ENCODE measurements around the gene PCARE. TPM values are rescaled to one million over a fixed set of nuclear protein-coding genes. Genes with fewer than 3 reads are reported as not detected.
A peak's percentile ranks its signal among the peaks of the same experiment; 100 is the strongest.

PCARE gene
- total and polyA plus RNA-seq, 2 experiments from 2014 or later: not detected

- H3K4me3 ChIP-seq: no peak overlapping the region
- H3K27ac ChIP-seq: no peak overlapping the region
- no peaks in the 10 kb centered on the region for H3K27me3 ChIP-seq (replicated peaks; ENCODE audit: insufficient read depth)
- H3K9me2 ChIP-seq (ENCODE audit: insufficient read depth): no peaks in the 10 kb centered on the region
- H3K9me3 ChIP-seq (ENCODE audit: low read depth): no peaks in the 10 kb centered on the region
- no peaks in the 10 kb centered on the region for H4K20me1 ChIP-seq (ENCODE audit: insufficient read depth)
- 0 out of 2 replicates have a peak, but pooled peaks cover 5% of the 10 kb centered on the region for H3F3A ChIP-seq (ENCODE audit: insufficient read depth)
- no peak for TF ChIP-seq EZH2phosphoT487 (IDR thresholded peaks at IDR 0.05; ENCODE audit: insufficient read depth, low read depth)
- TF ChIP-seq EZH2 (IDR thresholded peaks at IDR 0.05; ENCODE audit: insufficient read depth, poor library complexity, severe bottlenecking): no peak
- no peak overlapping the region for H3K4me2 ChIP-seq (ENCODE audit: unreplicated experiment)
- WGBS, 2 experiments (ENCODE audit: low coverage in 1 of 2, low lambda C conversion rate in 2 of 2, missing lambda C conversion rate in 2 of 2): 39 to 49% methylated on average over 7 to 8 of the region's 8 CpGs
- H2AFZ ChIP-seq: no peak overlapping the region
- no peaks in the 10 kb centered on the region for H3K79me2 ChIP-seq (ENCODE audit: insufficient read depth)
- DNase-seq: peak; percentile 68
- in situ Hi-C loops (cut with MboI): no loop called here
- H3K4me1 ChIP-seq (ENCODE audit: insufficient read depth): peaks cover 13% of the 10 kb centered on the region; the same call in 1 of the 2 replicates
- H3K36me3 ChIP-seq (ENCODE audit: low read depth): no peaks in the 10 kb centered on the region
- H3K9ac ChIP-seq: no peak overlapping the region
These were observed 8.0 kb downstream of the PCARE start for GRCh38 chr2:29066271-29066860.

- H3K9me2 ChIP-seq (ENCODE audit: insufficient read depth): no peaks in the 10 kb centered on the region
- H3K36me3 ChIP-seq (ENCODE audit: low read depth): no peaks in the 10 kb centered on the region
- in situ Hi-C loops (cut with MboI): no loop called here
- peaks cover 13% of the 10 kb centered on the region; the same call in 1 of the 2 replicates for H3K4me1 ChIP-seq (ENCODE audit: insufficient read depth)
- H4K20me1 ChIP-seq (ENCODE audit: insufficient read depth): no peaks in the 10 kb centered on the region
- H3K27me3 ChIP-seq (replicated peaks; ENCODE audit: insufficient read depth): no peaks in the 10 kb centered on the region; the same call in 1 of the 2 replicates
- no peak for DNase-seq
- no peaks in the 10 kb centered on the region for H3K79me2 ChIP-seq (ENCODE audit: insufficient read depth)
- H3F3A ChIP-seq (ENCODE audit: insufficient read depth): 0 out of 2 replicates have a peak, but pooled peaks cover 5% of the 10 kb centered on the region
- no peak overlapping the region for H3K4me3 ChIP-seq
- H3K9ac ChIP-seq: no peak overlapping the region
- H3K9me3 ChIP-seq (ENCODE audit: low read depth): no peaks in the 10 kb centered on the region
- H3K27ac ChIP-seq: no peak overlapping the region
- 39 to 44% methylated on average over 10 of the region's 10 CpGs for WGBS, 2 experiments (ENCODE audit: low coverage in 1 of 2, low lambda C conversion rate in 2 of 2, missing lambda C conversion rate in 2 of 2)
- 0 out of 2 replicates have a peak overlapping the region, but pooled peaks have one; percentile 45 for H2AFZ ChIP-seq
- TF ChIP-seq EZH2phosphoT487 (IDR thresholded peaks at IDR 0.05; ENCODE audit: insufficient read depth, low read depth) (no peak), EZH2 (IDR thresholded peaks at IDR 0.05; ENCODE audit: insufficient read depth, poor library complexity, severe bottlenecking) (no peak)
- H3K4me2 ChIP-seq (ENCODE audit: unreplicated experiment): no peak overlapping the region
These were observed 9.1 kb downstream of the PCARE start for GRCh38 chr2:29065068-29065811.

- TF ChIP-seq EZH2phosphoT487 (IDR thresholded peaks at IDR 0.05; ENCODE audit: insufficient read depth, low read depth) (no peak), EZH2 (IDR thresholded peaks at IDR 0.05; ENCODE audit: insufficient read depth, poor library complexity, severe bottlenecking) (no peak)
- no peaks in the 10 kb centered on the region for H3K36me3 ChIP-seq (ENCODE audit: low read depth)
- no peaks in the 10 kb centered on the region for H3K79me2 ChIP-seq (ENCODE audit: insufficient read depth)
- no peak overlapping the region for H3K4me3 ChIP-seq
- H3K9me3 ChIP-seq (ENCODE audit: low read depth): no peaks in the 10 kb centered on the region
- H2AFZ ChIP-seq: no peak overlapping the region
- H3K4me2 ChIP-seq (ENCODE audit: unreplicated experiment): no peak overlapping the region
- peaks cover 13% of the 10 kb centered on the region; the same call in 1 of the 2 replicates for H3K4me1 ChIP-seq (ENCODE audit: insufficient read depth)
- no peak overlapping the region for H3K27ac ChIP-seq
- no peaks in the 10 kb centered on the region for H3K9me2 ChIP-seq (ENCODE audit: insufficient read depth)
- H4K20me1 ChIP-seq (ENCODE audit: insufficient read depth): no peaks in the 10 kb centered on the region
- no peak for DNase-seq
- 72 to 73% methylated on average over 11 of the region's 11 CpGs for WGBS, 2 experiments (ENCODE audit: low coverage in 1 of 2, low lambda C conversion rate in 2 of 2, missing lambda C conversion rate in 2 of 2)
- no peaks in the 10 kb centered on the region; the same call in 1 of the 2 replicates for H3K27me3 ChIP-seq (replicated peaks; ENCODE audit: insufficient read depth)
- H3K9ac ChIP-seq: no peak overlapping the region
- in situ Hi-C loops (cut with MboI): no loop called here
- H3F3A ChIP-seq (ENCODE audit: insufficient read depth): 0 out of 2 replicates have a peak, but pooled peaks cover 5% of the 10 kb centered on the region
These were observed 9.6 kb downstream of the PCARE start for GRCh38 chr2:29064746-29065067.

DNA sequence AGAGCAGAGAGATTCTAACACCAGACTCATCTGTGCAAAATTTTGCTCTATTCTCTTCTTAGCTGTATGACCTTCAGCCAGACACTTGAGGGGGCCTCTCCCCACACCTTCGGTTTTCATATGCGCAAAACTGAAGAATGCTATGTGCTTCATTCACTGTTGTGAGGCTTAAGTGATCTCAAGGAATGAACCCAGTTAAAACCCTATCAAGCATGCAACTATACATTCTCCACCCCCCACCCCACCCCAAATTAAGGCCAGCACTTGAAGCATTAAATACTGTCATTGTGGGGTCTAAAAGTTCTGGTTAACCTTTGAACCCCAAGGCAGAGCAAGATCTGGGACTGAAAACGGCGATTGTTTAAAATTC lies 10.0 kb downstream of the PCARE start:
- Histone ChIP-seq H3K4me2 (ENCODE audit: unreplicated experiment) (no peak overlapping the region), H2AFZ (peak overlapping the region; percentile 42; the same call in 1 of the 2 replicates)

More for the DNA sequence above, 10.0 kb downstream of the PCARE start:
- no peak for DNase-seq
- WGBS, 2 experiments (ENCODE audit: low coverage in 1 of 2, low lambda C conversion rate in 2 of 2, missing lambda C conversion rate in 2 of 2): 79 to 82% methylated on average over 4 of the region's 4 CpGs
- H3K79me2 ChIP-seq (ENCODE audit: insufficient read depth): no peaks in the 10 kb centered on the region
- TF ChIP-seq EZH2phosphoT487 (IDR thresholded peaks at IDR 0.05; ENCODE audit: insufficient read depth, low read depth) (no peak), EZH2 (IDR thresholded peaks at IDR 0.05; ENCODE audit: insufficient read depth, poor library complexity, severe bottlenecking) (no peak)
- H3K27me3 ChIP-seq (replicated peaks; ENCODE audit: insufficient read depth): no peaks in the 10 kb centered on the region; the same call in 1 of the 2 replicates
- H3K9me2 ChIP-seq (ENCODE audit: insufficient read depth): no peaks in the 10 kb centered on the region
- no peak overlapping the region for H3K4me3 ChIP-seq
- H3K27ac ChIP-seq: no peak overlapping the region
- in situ Hi-C loops (cut with MboI): no loop called here
- no peaks in the 10 kb centered on the region for H4K20me1 ChIP-seq (ENCODE audit: insufficient read depth)
- 0 out of 2 replicates have a peak, but pooled peaks cover 5% of the 10 kb centered on the region for H3F3A ChIP-seq (ENCODE audit: insufficient read depth)
- no peaks in the 10 kb centered on the region for H3K9me3 ChIP-seq (ENCODE audit: low read depth)
- no peaks in the 10 kb centered on the region for H3K36me3 ChIP-seq (ENCODE audit: low read depth)
- no peak overlapping the region for H3K9ac ChIP-seq
- H3K4me1 ChIP-seq (ENCODE audit: insufficient read depth): peaks cover 13% of the 10 kb centered on the region; the same call in 1 of the 2 replicates

Measured in GM23248 (cell line).